Measurements from ENCODE around the gene TRIM8.

The TRIM8 gene

DNA sequence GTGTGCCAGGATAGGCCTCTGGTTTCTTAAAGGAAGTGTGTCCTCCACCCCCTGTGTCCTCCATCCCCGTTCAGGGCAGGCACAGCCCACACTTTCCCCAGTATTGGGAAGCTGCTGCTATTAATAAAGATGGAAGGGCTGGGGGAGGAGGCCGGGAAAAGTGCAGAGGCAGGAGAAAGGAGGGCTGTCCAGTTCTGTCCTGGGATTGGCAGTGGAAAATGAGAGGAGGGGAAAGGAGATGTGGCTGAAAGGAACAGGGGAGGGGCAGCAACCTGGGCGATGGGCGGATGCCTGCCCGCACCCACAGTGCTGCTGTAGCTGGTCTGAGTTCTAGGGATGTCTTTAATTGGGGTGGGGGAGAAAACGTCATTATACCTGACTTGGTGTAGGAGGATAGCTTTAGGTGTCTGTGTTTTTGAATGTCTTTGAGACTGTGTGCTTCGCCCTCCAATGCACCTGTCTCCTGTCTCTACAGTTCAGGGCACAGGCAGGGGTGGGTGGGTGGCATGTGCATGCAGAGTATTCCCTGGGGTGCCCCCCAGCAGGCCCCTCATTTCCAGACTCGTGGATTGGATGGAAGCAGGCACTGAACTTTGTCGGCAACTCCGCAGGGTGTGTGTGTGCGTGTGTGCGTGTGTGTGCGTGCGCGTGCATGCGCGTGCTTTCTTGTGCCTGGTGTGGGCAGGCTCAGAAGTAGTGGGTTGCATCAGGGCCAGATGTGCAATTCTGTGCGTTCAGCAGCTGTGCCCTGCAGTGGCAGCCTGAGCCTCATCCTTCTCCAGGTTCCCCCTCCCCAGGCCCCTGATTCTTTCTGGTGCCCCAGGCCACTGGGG lies 2.5 kb downstream of the TRIM8 start:
- TF ChIP-seq, protein P1, sequence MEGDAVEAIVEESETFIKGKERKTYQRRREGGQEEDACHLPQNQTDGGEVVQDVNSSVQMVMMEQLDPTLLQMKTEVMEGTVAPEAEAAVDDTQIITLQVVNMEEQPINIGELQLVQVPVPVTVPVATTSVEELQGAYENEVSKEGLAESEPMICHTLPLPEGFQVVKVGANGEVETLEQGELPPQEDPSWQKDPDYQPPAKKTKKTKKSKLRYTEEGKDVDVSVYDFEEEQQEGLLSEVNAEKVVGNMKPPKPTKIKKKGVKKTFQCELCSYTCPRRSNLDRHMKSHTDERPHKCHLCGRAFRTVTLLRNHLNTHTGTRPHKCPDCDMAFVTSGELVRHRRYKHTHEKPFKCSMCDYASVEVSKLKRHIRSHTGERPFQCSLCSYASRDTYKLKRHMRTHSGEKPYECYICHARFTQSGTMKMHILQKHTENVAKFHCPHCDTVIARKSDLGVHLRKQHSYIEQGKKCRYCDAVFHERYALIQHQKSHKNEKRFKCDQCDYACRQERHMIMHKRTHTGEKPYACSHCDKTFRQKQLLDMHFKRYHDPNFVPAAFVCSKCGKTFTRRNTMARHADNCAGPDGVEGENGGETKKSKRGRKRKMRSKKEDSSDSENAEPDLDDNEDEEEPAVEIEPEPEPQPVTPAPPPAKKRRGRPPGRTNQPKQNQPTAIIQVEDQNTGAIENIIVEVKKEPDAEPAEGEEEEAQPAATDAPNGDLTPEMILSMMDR (IDR thresholded peaks at IDR 0.05; ENCODE audit: control extremely low read depth, extremely low read depth, low read depth, missing control alignments), result no peak
- no peak for DNase-seq (ENCODE audit: extremely low spot score)
- CTCF ChIA-PET, result interaction anchor here (1.0 to 3.4 kb wide), 7 partner anchors 7 to 143 kb away, joined by 3 to 17 read pairs (median 3); partner anchors contain the start of genes ARL3, SFXN2 and SUFU
- POLR2A ChIA-PET, result interaction anchor here (0.6 to 1.2 kb wide), 3 partner anchors 12 to 29 kb away, joined by 3 to 4 read pairs (median 3); no protein-coding TSS in a partner anchor

DNA sequence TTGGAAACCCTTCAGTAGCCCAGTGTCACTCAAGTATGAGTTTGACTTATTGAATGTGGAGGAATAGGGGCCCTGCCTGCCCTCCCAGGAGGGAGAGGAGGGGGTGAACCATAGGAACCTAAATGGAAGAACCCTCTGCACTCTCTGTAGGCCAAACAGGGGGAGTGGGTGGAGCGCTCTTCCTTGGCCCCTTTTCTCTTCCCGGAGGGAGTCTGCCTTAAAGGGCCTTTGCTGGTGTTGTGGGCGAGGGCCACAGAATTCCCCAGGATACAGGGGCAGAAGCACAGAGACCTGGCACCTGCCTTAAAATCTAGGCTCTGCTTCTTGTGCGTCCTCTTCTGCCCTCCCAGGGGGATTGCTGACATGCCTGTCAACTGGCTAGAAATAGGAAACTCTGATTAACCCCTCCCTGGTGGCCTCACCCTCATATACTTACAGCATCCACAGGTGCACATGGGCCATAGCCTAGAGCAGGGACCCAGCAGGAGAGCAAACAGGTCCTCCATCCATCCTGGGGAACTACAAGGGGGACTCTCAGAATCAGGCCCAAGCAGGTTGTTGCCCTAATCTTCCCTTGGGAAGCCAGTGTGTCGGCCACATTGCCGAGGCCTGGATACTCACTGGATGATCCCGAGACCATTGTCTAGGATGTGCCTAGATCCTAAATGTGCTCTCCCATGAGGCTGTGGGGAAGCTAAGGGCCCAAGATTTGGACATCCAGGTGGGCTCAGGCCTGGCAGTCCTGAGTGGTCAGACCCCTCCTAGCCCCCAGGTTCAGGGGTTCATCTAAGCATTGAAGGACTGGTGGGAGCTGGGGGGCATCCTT lies 3.4 kb downstream of the TRIM8 start:
- ChIA-PET POLR2A (no interaction called here), CTCF (interaction anchor here (1.6 kb wide), 1 partner anchor 18 kb away, joined by 4 read pairs; no protein-coding TSS in a partner anchor)
- TF ChIP-seq, protein P1 (IDR thresholded peaks at IDR 0.05; ENCODE audit: control extremely low read depth, extremely low read depth, low read depth, missing control alignments), result no peak

DNA sequence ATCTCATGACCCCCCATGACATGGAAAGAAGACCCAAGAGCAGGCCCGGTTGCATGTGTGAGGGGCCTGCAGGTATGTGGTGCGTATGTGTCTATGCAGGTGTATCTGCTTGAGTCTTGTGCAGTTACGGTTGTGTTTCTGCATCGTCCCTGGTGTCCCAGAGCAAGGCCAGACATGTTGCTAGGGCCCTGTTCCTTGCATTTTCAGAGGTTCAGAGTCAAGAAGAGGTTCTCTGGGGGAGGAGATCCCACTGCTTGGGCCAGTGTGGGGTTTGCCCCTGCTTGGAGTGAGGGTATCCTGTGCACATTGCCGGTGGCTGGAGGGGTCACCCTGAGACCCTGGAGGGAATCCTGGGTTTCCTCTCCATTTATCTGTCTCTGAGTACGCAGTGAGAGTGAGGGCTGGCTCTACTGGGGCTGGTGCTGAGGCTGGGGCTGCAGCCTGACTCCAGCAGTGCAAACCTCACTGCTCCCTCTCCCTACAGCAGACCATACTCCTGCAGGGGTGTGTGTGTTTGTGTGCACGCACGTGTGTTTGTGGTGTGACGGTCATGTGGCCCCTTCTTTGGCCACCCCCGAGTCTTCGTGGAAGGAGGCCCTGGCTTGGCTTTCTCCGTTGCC lies 4.1 kb downstream of the TRIM8 start:
- no peak for DNase-seq (ENCODE audit: extremely low spot score)
- ChIA-PET CTCF (no interaction called here), POLR2A (no interaction called here)
- TF ChIP-seq, protein P1 (IDR thresholded peaks at IDR 0.05; ENCODE audit: control extremely low read depth, extremely low read depth, low read depth, missing control alignments), result no peak

More for the DNA sequence above, 3.4 kb downstream of the TRIM8 start:
- DNase-seq (ENCODE audit: extremely low spot score), result no peak

DNA sequence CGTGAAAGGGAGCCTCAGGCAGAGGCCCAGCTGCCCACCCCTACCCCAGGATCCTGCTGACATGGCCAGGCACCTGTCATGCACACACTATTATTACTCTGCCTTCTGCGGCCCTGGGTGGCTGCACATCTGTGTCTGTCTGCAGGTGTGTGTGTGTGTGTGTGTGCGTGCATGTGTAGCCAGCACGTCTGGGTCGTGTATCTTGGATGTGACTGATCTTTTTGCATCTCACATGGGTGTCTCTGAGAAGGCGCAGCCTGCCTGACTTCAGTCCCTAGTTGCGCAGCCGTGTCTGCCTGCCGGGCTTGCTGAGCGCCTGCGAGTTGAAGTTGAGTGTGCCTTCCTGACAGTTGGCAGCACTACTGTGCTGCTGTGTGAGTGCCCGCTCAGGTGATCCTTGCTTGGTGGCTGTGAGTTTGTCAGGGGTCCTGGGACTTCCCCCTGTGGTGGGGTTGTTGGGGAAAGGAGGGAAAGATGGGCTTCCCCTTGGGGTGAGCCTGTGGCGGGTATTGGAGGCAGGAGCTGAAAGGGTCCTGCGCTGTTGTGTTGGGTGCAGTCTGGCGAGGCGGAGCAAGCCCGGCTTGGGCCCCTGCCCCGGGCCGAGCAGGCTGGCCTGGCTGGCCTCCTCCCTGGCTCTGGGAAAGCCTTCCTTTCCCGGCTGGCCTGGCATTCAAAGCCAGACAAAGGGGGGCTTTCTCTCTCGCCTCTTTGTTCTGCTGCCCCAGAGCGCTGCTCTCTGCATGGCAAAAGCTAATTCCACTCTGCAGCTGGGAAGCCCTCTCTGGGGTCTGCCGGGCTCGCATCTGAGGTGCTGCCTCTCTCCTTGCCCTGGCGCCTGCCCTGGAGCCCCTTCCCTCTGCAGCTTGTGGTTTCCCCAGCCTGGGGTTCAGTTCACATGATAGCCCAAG lies 4.9 kb downstream of the TRIM8 start:
- POLR2A ChIA-PET, result interaction anchor here (1.2 kb wide), 1 partner anchor 9 kb away, joined by 3 read pairs; no protein-coding TSS in a partner anchor

DNA sequence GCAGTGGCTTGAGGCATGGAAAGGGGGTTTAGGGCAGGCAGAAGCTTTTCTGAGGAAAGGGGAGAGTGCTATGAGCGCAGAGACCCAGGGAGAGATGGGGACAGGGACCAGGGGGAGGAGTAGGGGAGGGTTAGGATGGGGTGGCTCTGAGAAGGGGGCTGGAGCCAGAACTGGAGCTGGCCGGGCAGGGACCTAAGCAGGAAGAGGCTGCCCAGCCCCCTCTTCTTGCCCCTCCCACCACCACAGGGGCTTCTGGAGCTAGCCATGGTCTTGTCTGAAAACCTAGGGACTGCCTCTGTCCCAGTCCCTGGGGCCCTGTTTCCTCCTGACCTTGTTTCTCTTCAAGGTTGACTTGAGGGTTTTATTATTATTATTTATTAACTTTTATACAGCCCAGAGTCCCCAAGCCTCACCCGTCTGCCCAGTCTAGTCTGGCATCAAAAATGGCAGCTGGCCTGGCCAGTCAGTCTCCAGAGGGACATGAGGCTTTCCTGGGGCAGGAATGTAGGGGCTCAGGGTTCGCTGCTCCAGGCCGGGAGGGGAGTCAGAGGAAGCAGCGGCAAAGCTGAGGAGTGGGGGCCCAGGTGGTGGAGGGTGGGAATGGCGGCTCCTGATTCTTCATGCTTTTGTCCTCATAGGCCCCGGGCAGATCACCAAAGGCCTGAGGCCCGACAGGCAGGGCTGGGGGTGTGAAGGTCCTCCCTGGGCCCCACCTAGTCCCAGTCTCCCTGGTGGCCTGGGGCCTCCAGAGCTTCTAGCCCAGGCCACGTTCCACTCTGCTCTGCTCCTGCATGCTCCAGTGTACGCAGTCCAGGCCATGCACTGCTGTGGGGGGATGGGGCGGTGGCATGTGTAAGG lies 5.7 kb downstream of the TRIM8 start:
- TF ChIP-seq, protein P1 (IDR thresholded peaks at IDR 0.05; ENCODE audit: control extremely low read depth, extremely low read depth, low read depth, missing control alignments), result no peak
- POLR2A ChIA-PET, result interaction anchor here (0.6 to 1.2 kb wide), 3 partner anchors 8 to 247 kb away, joined by 3 to 4 read pairs (median 3); no protein-coding TSS in a partner anchor
- DNase-seq (ENCODE audit: extremely low spot score), result no peak
- CTCF ChIA-PET, result interaction anchor here (0.9 to 2.0 kb wide), 3 partner anchors 11 to 19 kb away, joined by 3 to 6 read pairs (median 4); no protein-coding TSS in a partner anchor

More for the DNA sequence above, 4.9 kb downstream of the TRIM8 start:
- TF ChIP-seq, protein P1 (IDR thresholded peaks at IDR 0.05; ENCODE audit: control extremely low read depth, extremely low read depth, low read depth, missing control alignments), result no peak
- no peak for DNase-seq (ENCODE audit: extremely low spot score)
- CTCF ChIA-PET, result interaction anchor here (0.9 to 2.0 kb wide), 3 partner anchors 12 to 20 kb away, joined by 3 to 6 read pairs (median 4); no protein-coding TSS in a partner anchor

Data from GM10248 (cell line).